C4-2B (cell line): Measurements from ENCODE around the gene WAC.

ENCODE experiments used
- ZFX ChIP-seq: fragments of 450-650 bp; IDR thresholded peaks from 2 replicates; pipeline ENCODE4 v1.6.1; 2017
- TF ChIP-seq, protein P1 (sequence below): fragments of 450-650 bp; conservative IDR thresholded peaks from 2 replicates; pipeline ENCODE4 v1.5.1; 2017; ENCODE audit warnings: mild to moderate bottlenecking

DNA sequence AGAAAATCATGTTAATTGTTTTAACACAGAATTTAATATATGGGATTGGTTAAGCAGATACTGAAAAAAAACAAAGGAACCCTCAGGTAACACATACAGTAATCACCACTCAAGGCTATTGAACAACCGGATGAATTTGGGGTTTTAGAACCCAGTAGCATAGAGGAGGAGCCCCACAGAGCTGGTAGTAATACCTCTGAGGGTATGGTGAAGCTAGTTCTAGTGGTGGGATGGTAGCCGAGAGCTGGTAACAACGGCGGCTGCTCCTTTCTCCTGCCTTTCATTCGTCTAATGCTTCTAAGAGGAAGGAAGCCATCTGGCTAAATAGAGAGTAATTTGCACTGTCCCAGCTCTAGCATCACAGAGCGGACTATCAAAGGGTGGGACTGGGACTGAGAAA lies 52.2 kb downstream of the WAC start:
- TF ChIP-seq, protein P1, sequence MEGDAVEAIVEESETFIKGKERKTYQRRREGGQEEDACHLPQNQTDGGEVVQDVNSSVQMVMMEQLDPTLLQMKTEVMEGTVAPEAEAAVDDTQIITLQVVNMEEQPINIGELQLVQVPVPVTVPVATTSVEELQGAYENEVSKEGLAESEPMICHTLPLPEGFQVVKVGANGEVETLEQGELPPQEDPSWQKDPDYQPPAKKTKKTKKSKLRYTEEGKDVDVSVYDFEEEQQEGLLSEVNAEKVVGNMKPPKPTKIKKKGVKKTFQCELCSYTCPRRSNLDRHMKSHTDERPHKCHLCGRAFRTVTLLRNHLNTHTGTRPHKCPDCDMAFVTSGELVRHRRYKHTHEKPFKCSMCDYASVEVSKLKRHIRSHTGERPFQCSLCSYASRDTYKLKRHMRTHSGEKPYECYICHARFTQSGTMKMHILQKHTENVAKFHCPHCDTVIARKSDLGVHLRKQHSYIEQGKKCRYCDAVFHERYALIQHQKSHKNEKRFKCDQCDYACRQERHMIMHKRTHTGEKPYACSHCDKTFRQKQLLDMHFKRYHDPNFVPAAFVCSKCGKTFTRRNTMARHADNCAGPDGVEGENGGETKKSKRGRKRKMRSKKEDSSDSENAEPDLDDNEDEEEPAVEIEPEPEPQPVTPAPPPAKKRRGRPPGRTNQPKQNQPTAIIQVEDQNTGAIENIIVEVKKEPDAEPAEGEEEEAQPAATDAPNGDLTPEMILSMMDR, result no peak
- no peak for TF ChIP-seq ZFX
